Measurements from ENCODE around the gene LOXL4. TPM values are rescaled to one million over a fixed set of nuclear protein-coding genes. Genes with fewer than 3 reads are reported as not detected.

LOXL4 gene
- total and polyA plus RNA-seq, 7 donors, result 1.1 to 15.8 (median 8.5) TPM; not detected in 1

DNA sequence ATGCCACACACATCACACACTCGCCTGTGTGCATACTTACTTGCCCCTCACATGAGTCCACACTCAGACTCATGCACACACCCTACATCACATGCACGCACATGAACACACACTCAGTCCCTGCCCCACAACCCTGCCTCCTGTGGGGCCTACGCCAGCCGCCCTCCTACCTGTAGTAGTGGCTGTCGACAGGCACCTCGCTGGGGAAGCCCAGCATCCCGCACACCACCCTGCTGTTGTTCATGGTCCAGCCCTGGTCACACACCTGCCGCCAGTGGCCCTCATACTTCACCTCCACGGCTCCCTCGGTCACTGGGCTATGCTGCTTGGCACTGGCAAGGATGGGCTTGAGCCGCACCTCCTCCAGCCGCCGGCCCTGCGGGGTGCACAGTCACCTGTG lies 7.2 kb downstream of the LOXL4 start:
- no peaks in the 10 kb centered on the region for H3K9me3 ChIP-seq
- TF ChIP-seq POLR2AphosphoS5 (IDR thresholded peaks at IDR 0.05), result no peak
- TF ChIP-seq CTCF (IDR thresholded peaks at IDR 0.05), result no peak
- no peak for TF ChIP-seq EP300 (IDR thresholded peaks at IDR 0.05)
- TF ChIP-seq POLR2A (IDR thresholded peaks at IDR 0.05), result no peak
- 92 to 94% methylated on average over 14 of the region's 14 CpGs for WGBS, 2 donors
- no peaks in the 10 kb centered on the region for H3K27me3 ChIP-seq
- H3K27ac ChIP-seq, result no peak overlapping the region
- DNase-seq, result no peak
- peaks cover 0 to 11% (median 0%) of the 10 kb centered on the region in 4 donors for H3K36me3 ChIP-seq
- intact Hi-C loops (cut with DNase I), result no loop called here
- H3K4me1 ChIP-seq, result peaks cover 0 to 39% (median 18%) of the 10 kb centered on the region in 4 donors
- no peak overlapping the region for H3K4me3 ChIP-seq

GRCh38 chr10:98260350-98260749 lies 7.6 kb downstream of the LOXL4 start:
- H3K27me3 ChIP-seq, result no peaks in the 10 kb centered on the region
- H3K9me3 ChIP-seq, result no peaks in the 10 kb centered on the region
- H3K4me3 ChIP-seq, result no peak overlapping the region
- WGBS, 2 donors, result 19 to 58% methylated on average over 9 of the region's 9 CpGs
- H3K36me3 ChIP-seq, result peaks cover 0 to 11% (median 0%) of the 10 kb centered on the region in 4 donors
- DNase-seq, result no peak
- intact Hi-C loops (cut with DNase I), result no loop called here
- H3K27ac ChIP-seq, result no peak overlapping the region
- TF ChIP-seq POLR2AphosphoS5 (IDR thresholded peaks at IDR 0.05) (no peak), POLR2A (IDR thresholded peaks at IDR 0.05) (no peak), CTCF (IDR thresholded peaks at IDR 0.05) (no peak), EP300 (IDR thresholded peaks at IDR 0.05) (no peak)
- peaks cover 0 to 35% (median 17%) of the 10 kb centered on the region in 4 donors for H3K4me1 ChIP-seq

DNA sequence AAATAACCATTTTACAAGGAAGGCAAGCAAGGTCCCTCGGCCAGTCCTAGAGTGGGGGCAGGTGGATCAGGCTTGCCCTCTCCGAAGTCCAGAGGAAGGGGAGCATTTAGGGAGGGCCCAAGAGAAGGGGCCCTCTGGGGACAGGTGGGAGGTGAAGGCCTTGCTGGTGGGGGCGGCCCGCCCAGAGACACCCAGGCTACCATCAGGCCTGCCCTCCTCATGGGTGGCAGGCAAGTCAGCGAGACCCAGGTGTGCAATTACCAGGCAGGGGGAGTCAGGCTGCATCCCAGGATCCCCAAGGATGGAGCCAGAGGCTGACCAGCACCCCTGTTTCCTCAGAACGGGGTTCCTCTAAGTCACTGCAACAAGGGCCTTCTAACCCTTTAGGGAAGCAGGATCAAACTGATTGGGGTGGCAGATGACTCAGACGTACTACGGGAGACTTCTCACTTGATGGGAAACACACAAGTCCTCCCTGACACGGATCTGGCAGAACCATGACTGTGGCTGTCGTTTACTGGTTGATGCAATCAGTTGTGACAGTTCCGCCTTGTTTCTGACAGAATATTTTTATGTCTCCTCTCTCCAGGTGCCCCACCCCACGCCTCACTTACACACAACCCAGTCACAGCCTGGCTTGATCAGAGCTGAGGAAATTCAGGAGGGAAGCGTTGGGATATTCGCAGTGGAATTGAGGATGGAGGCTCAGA lies 8.2 kb downstream of the LOXL4 start:
- WGBS, 2 donors, result 42 to 72% methylated on average over 14 of the region's 14 CpGs
- intact Hi-C loops (cut with DNase I), result no loop called here
- TF ChIP-seq EP300 (IDR thresholded peaks at IDR 0.05) (no peak), POLR2AphosphoS5 (IDR thresholded peaks at IDR 0.05) (no peak), CTCF (IDR thresholded peaks at IDR 0.05) (no peak), POLR2A (IDR thresholded peaks at IDR 0.05) (no peak)
- H3K4me1 ChIP-seq, result peaks cover 0 to 35% (median 17%) of the 10 kb centered on the region in 4 donors
- H3K9me3 ChIP-seq, result no peaks in the 10 kb centered on the region
- peaks cover 0 to 11% (median 0%) of the 10 kb centered on the region in 4 donors for H3K36me3 ChIP-seq
- no peak overlapping the region for H3K27ac ChIP-seq
- H3K4me3 ChIP-seq, result no peak overlapping the region
- DNase-seq, result no peak
- H3K27me3 ChIP-seq, result no peaks in the 10 kb centered on the region

DNA sequence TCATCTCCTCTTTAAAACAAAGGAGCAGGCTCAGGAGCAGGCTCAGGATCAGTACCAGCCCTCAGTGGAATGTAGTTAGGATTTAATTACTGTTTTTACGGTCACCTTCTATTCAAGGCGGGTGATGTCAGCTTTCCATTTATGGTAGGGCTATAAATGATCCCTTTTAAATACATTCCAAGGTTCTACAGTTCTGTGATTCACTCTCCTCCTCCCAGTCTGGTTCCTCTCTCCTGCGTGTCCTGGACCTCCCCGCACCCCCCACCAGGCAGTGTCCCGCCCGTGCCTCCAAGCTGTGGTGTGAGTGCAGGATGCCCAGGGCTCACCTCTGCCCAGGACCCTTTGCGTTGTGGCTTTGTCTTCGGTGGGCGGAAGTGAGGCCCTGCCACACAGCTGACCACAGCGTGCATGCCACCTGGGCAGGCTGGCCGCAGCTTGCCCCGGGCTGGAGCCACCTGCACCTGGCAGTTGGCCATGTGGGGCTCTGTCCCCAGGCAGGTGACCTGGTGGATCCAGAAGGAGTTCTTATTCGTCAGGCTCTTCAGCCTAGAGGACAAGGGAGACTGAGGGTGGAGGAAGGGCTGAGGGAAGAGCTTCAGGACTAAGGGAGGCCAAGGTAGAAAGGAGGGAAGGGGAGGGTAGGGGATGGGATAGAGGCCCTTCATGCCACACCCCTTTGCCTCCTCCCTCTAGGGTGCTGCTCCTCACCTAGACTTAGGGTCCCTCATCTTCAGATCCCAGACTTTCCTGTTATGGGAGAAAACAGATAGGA lies 9.1 kb downstream of the LOXL4 start:
- H3K27ac ChIP-seq, result no peak overlapping the region
- no peaks in the 10 kb centered on the region for H3K27me3 ChIP-seq
- intact Hi-C loops (cut with DNase I), result no loop called here
- 67 to 79% methylated on average over 13 of the region's 13 CpGs for whole genome bisulfite sequencing, 2 donors
- TF ChIP-seq EP300 (IDR thresholded peaks at IDR 0.05) (no peak), POLR2AphosphoS5 (IDR thresholded peaks at IDR 0.05) (no peak), CTCF (IDR thresholded peaks at IDR 0.05) (no peak), POLR2A (IDR thresholded peaks at IDR 0.05) (no peak)
- no peak for DNase-seq
- H3K9me3 ChIP-seq, result no peaks in the 10 kb centered on the region
- H3K4me1 ChIP-seq, result peaks cover 0 to 35% (median 17%) of the 10 kb centered on the region in 4 donors
- no peak overlapping the region for H3K4me3 ChIP-seq
- peaks cover 0 to 16% (median 0%) of the 10 kb centered on the region in 4 donors for H3K36me3 ChIP-seq
